H1 (cell line): ENCODE data around the gene SH3RF3. TPM values are rescaled to one million over a fixed set of nuclear protein-coding genes. Genes with fewer than 3 reads are reported as not detected.

Source experiments
- CTCF ChIA-PET: fragments of 300-600 bp; sonication (Branson Sonifier 250); formaldehyde crosslinking; loops from one replicate; lab custom pipeline; 2021; ENCODE audit not compliant: partially characterized antibody; lab: Charles Lee
- POLR2A ChIA-PET: fragments of 300-600 bp; sonication (Branson Sonifier 250); formaldehyde crosslinking; loops from one replicate; lab custom pipeline; 2021; ENCODE audit warnings: inconsistent platforms; ENCODE audit not compliant: partially characterized antibody; lab: Charles Lee
- DNase-seq, 2 experiments: peaks; one replicate each; pipeline versions ENCODE4 v3.0.0 to v3.0.0-alpha.2; 2010 to 2022; ENCODE audit warnings: low spot score in 2 of 2, low read depth in 1 of 2, mixed read lengths in 1 of 2
- FAIRE-seq: peaks from 2 replicates; lab custom pipeline; 2011; peaks lifted over from hg19 to GRCh38; lab: Jason Lieb, UNC
- H2AFZ ChIP-seq: 2 replicates; pipeline ENCODE4 v1.8.1; 2012; ENCODE audit warnings: low read length, inconsistent platforms
- H2AK5ac ChIP-seq: 2 replicates; pipeline ENCODE4 v1.6.1; 2013; ENCODE audit warnings: low read depth, low read length
- H2BK120ac ChIP-seq: replicated peaks from 2 replicates; pipeline ENCODE3; 2013; ENCODE audit warnings: low read depth, low read length, inconsistent platforms
- H2BK12ac ChIP-seq: 2 replicates; pipeline ENCODE4 v1.6.1; 2013; ENCODE audit warnings: low read depth, low read length
- H2BK15ac ChIP-seq: 2 replicates; pipeline ENCODE4 v1.6.1; 2013; ENCODE audit warnings: low read length
- H2BK20ac ChIP-seq: 2 replicates; pipeline ENCODE4 v1.6.1; 2013; ENCODE audit warnings: low read length
- H2BK5ac ChIP-seq: 2 replicates; pipeline ENCODE4 v1.6.1; 2013; ENCODE audit warnings: low read depth, low read length
- H3K14ac ChIP-seq: 2 replicates; pipeline ENCODE4 v1.6.1; 2013; ENCODE audit warnings: inconsistent platforms; ENCODE audit not compliant: insufficient read length
- H3K18ac ChIP-seq: 2 replicates; pipeline ENCODE4 v1.6.1; 2013; ENCODE audit warnings: low read length; ENCODE audit errors: extremely low read depth
- H3K23ac ChIP-seq: 2 replicates; pipeline ENCODE4 v1.6.1; 2013; ENCODE audit warnings: inconsistent platforms; ENCODE audit not compliant: insufficient read length
- H3K23me2 ChIP-seq: 2 replicates; pipeline ENCODE4 v1.6.1; 2013; ENCODE audit warnings: low read depth, low read length
- H3K27ac ChIP-seq: 2 replicates; pipeline ENCODE4 v1.6.1; 2011; ENCODE audit warnings: low read depth, low read length, inconsistent platforms
- H3K27me3 ChIP-seq, 4 experiments: replicated peaks in 1 of 4; 1 replicate in 1 of 4; 2 replicates in 3 of 4; pipeline versions ENCODE4 v1.6.1 to v1.8.1; 2011 to 2013; ENCODE audit warnings: low read length in 3 of 4, mild to moderate bottlenecking in 3 of 4, inconsistent platforms in 2 of 4, mixed read lengths in 2 of 4, moderate library complexity in 1 of 4; ENCODE audit not compliant: control insufficient read depth in 3 of 4, insufficient read depth in 3 of 4; ENCODE audit errors: extremely low read depth in 1 of 4
- H3K36me3 ChIP-seq, 4 experiments: 2 replicates each; pipeline versions ENCODE4 v1.6.1 to v1.8.1; 2011 to 2013; ENCODE audit warnings: mild to moderate bottlenecking in 4 of 4, low read length in 3 of 4, moderate library complexity in 2 of 4, control low read depth in 1 of 4, inconsistent platforms in 1 of 4; ENCODE audit not compliant: insufficient read depth in 4 of 4, control insufficient read depth in 2 of 4
- H3K4ac ChIP-seq: replicated peaks from 2 replicates; pipeline ENCODE3; 2013; ENCODE audit warnings: low read length, low read depth, mixed read lengths, inconsistent platforms; ENCODE audit not compliant: insufficient read length
- H3K4me1 ChIP-seq, 4 experiments: replicated peaks in 1 of 4; 1 replicate in 1 of 4; 2 replicates in 3 of 4; pipeline versions ENCODE4 v1.6.1 to v1.8.1; 2011 to 2013; ENCODE audit warnings: low read length in 3 of 4, inconsistent platforms in 2 of 4, mixed read lengths in 1 of 4; ENCODE audit not compliant: insufficient read depth in 4 of 4, control insufficient read depth in 3 of 4
- H3K4me2 ChIP-seq, 2 experiments: 2 replicates each; pipeline versions ENCODE4 v1.6.1 to v1.8.1; 2011 to 2013; ENCODE audit warnings: low read depth in 2 of 2, low read length in 2 of 2, control low read depth in 1 of 2, inconsistent platforms in 1 of 2, mild to moderate bottlenecking in 1 of 2; ENCODE audit not compliant: insufficient read depth in 1 of 2
- H3K4me3 ChIP-seq, 4 experiments: fragments of 200-600, 300-600 bp in 1 of 4; sonication (generic), shearing (Covaris generic), sonication (Bioruptor Twin) in 1 of 4; 2 replicates each; pipeline versions ENCODE4 v1.5.1 to v1.8.1; 2011 to 2016; ENCODE audit warnings: low read length in 4 of 4, low read depth in 3 of 4, control low read depth in 2 of 4, inconsistent platforms in 2 of 4, mild to moderate bottlenecking in 2 of 4, mixed read lengths in 1 of 4, moderate library complexity in 1 of 4; ENCODE audit not compliant: insufficient read depth in 2 of 4; ENCODE audit errors: extremely low read depth in 1 of 4
- H3K56ac ChIP-seq: replicated peaks from 2 replicates; pipeline ENCODE3; 2013; ENCODE audit warnings: low read depth, mild to moderate bottlenecking, mixed read lengths, low read length, inconsistent platforms; ENCODE audit not compliant: insufficient read length
- H3K79me1 ChIP-seq: 2 replicates; pipeline ENCODE4 v1.6.1; 2013; ENCODE audit warnings: low read depth, low read length, control low read depth
- H3K79me2 ChIP-seq, 2 experiments: 2 replicates each; pipeline versions ENCODE4 v1.6.1 to v1.8.1; 2012 to 2013; ENCODE audit warnings: low read length in 2 of 2, mild to moderate bottlenecking in 2 of 2, inconsistent platforms in 1 of 2; ENCODE audit not compliant: insufficient read depth in 2 of 2, control insufficient read depth in 1 of 2
- H3K9ac ChIP-seq, 4 experiments: replicated peaks in 1 of 4; 1 replicate in 1 of 4; 2 replicates in 3 of 4; pipeline versions ENCODE4 v1.6.1 to v1.8.1; 2011 to 2013; ENCODE audit warnings: low read depth in 3 of 4, low read length in 3 of 4, control low read depth in 2 of 4, mild to moderate bottlenecking in 2 of 4, moderate library complexity in 2 of 4, inconsistent platforms in 1 of 4; ENCODE audit errors: extremely low read depth in 1 of 4
- H3K9me3 ChIP-seq, 2 experiments: 2 replicates each; pipeline versions ENCODE4 v1.6.1 to v1.8.1; 2012 to 2013; ENCODE audit warnings: mild to moderate bottlenecking in 2 of 2, moderate library complexity in 2 of 2, control low read depth in 1 of 2, inconsistent platforms in 1 of 2, low read depth in 1 of 2, low read length in 1 of 2, mixed read lengths in 1 of 2; ENCODE audit not compliant: insufficient read depth in 2 of 2
- H4K20me1 ChIP-seq, 2 experiments: replicated peaks in 1 of 2; 2 replicates each; pipeline versions ENCODE3 to v1.8.1; 2011 to 2013; ENCODE audit warnings: inconsistent platforms in 2 of 2, low read length in 2 of 2, mild to moderate bottlenecking in 1 of 2; ENCODE audit not compliant: insufficient read depth in 2 of 2, control insufficient read depth in 1 of 2
- H4K5ac ChIP-seq: 2 replicates; pipeline ENCODE4 v1.6.1; 2013; ENCODE audit warnings: low read length, low read depth, mixed read lengths, inconsistent platforms; ENCODE audit not compliant: insufficient read length
- H4K8ac ChIP-seq: 2 replicates; pipeline ENCODE4 v1.8.0; 2013; ENCODE audit warnings: mild to moderate bottlenecking, moderate library complexity, low read length, inconsistent platforms; ENCODE audit not compliant: insufficient read depth; ENCODE audit errors: extremely low read depth
- H4K91ac ChIP-seq: replicated peaks from 2 replicates; pipeline ENCODE3; 2013; ENCODE audit warnings: low read length, mixed read lengths, inconsistent platforms; ENCODE audit not compliant: insufficient read length
- ASH2L ChIP-seq: fragments of 200-600, 300-600 bp; sonication (generic); IDR thresholded peaks from one replicate; pipeline ENCODE4 v1.7.1; 2017; ENCODE audit warnings: low read length
- BACH1 ChIP-seq: IDR thresholded peaks from 2 replicates; pipeline ENCODE4 v1.6.1; 2012; ENCODE audit warnings: low read length, improper control_type of control experiment
- CHD2 ChIP-seq: IDR thresholded peaks from 2 replicates; pipeline ENCODE4 v1.6.1; 2012; ENCODE audit warnings: low read length, improper control_type of control experiment
- EGR1 ChIP-seq: IDR thresholded peaks from 2 replicates; pipeline ENCODE4 v1.6.1; 2011; ENCODE audit warnings: low read depth, low read length, borderline replicate concordance
- GTF2F1 ChIP-seq: IDR thresholded peaks from 2 replicates; pipeline ENCODE4 v1.6.1; 2012; ENCODE audit warnings: low read depth, low read length, improper control_type of control experiment, borderline replicate concordance
- KDM1A ChIP-seq: fragments of 200-600, 300-600 bp; sonication (generic); IDR thresholded peaks from 2 replicates; pipeline ENCODE4 v1.7.1; 2016; ENCODE audit warnings: mild to moderate bottlenecking, low read length, borderline replicate concordance
- KDM5A ChIP-seq: fragments of 200-600 bp; IDR thresholded peaks from 2 replicates; pipeline ENCODE4 v1.7.1; 2012; ENCODE audit warnings: mild to moderate bottlenecking, low read length, inconsistent platforms, mixed read lengths
- MAFK ChIP-seq: IDR thresholded peaks from 2 replicates; pipeline ENCODE4 v1.6.1; 2012; ENCODE audit warnings: low read depth, mild to moderate bottlenecking, improper control_type of control experiment, low read length
- RBBP5 ChIP-seq: IDR thresholded peaks from 2 replicates; pipeline ENCODE4 v1.7.1; 2012; ENCODE audit warnings: low read depth, mild to moderate bottlenecking, inconsistent platforms, low read length, moderate library complexity, borderline replicate concordance
- SAP30 ChIP-seq: fragments of 300-600 bp; sonication (generic); IDR thresholded peaks from 2 replicates; pipeline ENCODE4 v1.7.1; 2012; ENCODE audit warnings: low read length, moderate library complexity, mild to moderate bottlenecking, inconsistent platforms; ENCODE audit not compliant: insufficient read depth, insufficient replicate concordance
- WGBS, 2 experiments: shearing (Covaris generic) in 1 of 2; methylation state at CpG; one replicate each; pipeline versions ENCODE4 v1.1.6 to v1.1.7; 2013 to 2015; ENCODE audit warnings: low lambda C conversion rate in 2 of 2, mixed read lengths in 2 of 2, inconsistent platforms in 1 of 2, low coverage in 1 of 2, missing lambda C conversion rate in 1 of 2; ENCODE audit not compliant: insufficient replicate concordance in 2 of 2, insufficient coverage in 1 of 2, insufficient read length in 1 of 2; ENCODE audit errors: extremely low coverage in 1 of 2, missing lambda C conversion rate in 1 of 2; 5-methylcytosine and 5-hydroxymethylcytosine counted together
- polyA plus RNA-seq, 7 experiments: library from polyadenylated mRNA; depleted of rRNA in 3 of 7; stranded (reverse) in 5 of 7; unstranded in 2 of 7; fragments of >200 nt in 5 of 7; fragments of 200-250 nt in 2 of 7; gene quantifications; 1 replicate in 5 of 7; 2 replicates in 1 of 7; 4 replicates in 1 of 7; pipeline versions ENCODE4 v1.2.1 to v1.2.3, GENCODE V29; 2011 to 2013; ENCODE audit warnings: missing spikeins in 2 of 7, mixed read lengths in 2 of 7
- total RNA-seq: library from RNA; stranded (reverse); fragmentation: NEBNext Ultra II Directional; extraction: Animal tissue kit (Norgen Biotek cat#: 25700); gene quantifications from 2 replicates; pipeline ENCODE4 v1.2.1, GENCODE V29; 2021

Gene SH3RF3
- total and polyA plus RNA-seq, 2 of the 8 experiments (the other 6 are each of a cell fraction or from before 2014, with no cell fraction given), result 0.11 to 0.65 TPM

DNA sequence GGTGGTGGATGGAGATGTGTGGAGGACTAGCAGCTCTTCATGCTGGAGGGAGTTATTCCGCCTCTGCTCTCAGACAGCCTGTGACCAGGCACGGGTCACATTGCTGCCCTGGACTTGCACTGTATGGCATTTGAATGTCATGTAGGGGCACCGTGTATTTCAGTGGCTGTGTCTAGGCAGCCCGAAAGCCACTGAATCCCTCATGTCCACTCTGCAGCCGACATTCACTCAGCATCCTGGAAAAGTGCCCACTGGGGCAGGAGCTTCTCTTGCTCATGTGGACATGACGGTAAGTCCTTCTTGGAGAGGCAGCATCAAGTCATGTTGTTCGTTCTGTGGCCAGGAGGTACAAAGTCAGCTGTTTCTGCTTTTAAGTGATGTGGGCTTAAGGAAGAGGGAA lies 127.9 kb downstream of the SH3RF3 start:
- no peak for FAIRE-seq
- no peak overlapping the region for H3K9ac ChIP-seq
- ChIA-PET POLR2A (no interaction called here), CTCF (interaction anchor here (0.7 to 1.3 kb wide), 5 partner anchors 9 to 810 kb away, joined by 3 read pairs; no protein-coding TSS in a partner anchor)
- no peak overlapping the region for H3K14ac ChIP-seq
- H4K8ac ChIP-seq, result no peak overlapping the region
- WGBS, 2 experiments, result 89% methylated on average over 7 of the region's 7 CpGs; no CpG with 5 or more reads in 1 of the 2 experiments
- H4K20me1 ChIP-seq, result peaks cover 0 to 2% of the 10 kb centered on the region in 2 experiments
- H3K79me2 ChIP-seq, result no peaks in the 10 kb centered on the region
- no peak overlapping the region for H3K27ac ChIP-seq
- H3K27me3 ChIP-seq, result no peaks in the 10 kb centered on the region
- no peak overlapping the region for H3K4ac ChIP-seq
- H3K79me1 ChIP-seq, result no peaks in the 10 kb centered on the region
- no peak overlapping the region for H3K4me2 ChIP-seq
- H2AFZ ChIP-seq, result no peak overlapping the region
- H3K18ac ChIP-seq, result no peak overlapping the region
- no peak for TF ChIP-seq EGR1
- no peak for TF ChIP-seq BACH1
- no peak for TF ChIP-seq CHD2
- TF ChIP-seq KDM5A, result no peak
- no peak for TF ChIP-seq RBBP5
- TF ChIP-seq GTF2F1, result no peak
- no peak for TF ChIP-seq SAP30
- no peak for TF ChIP-seq KDM1A
- TF ChIP-seq MAFK, result no peak
- no peak for TF ChIP-seq ASH2L
- H3K4me3 ChIP-seq, result no peak overlapping the region
- no peak for DNase-seq
- H2AK5ac ChIP-seq, result 0 out of 2 replicates have a peak overlapping the region, but pooled peaks have one; percentile 60
- H2BK12ac ChIP-seq, result no peak overlapping the region
- no peaks in the 10 kb centered on the region for H3K23me2 ChIP-seq
- H4K91ac ChIP-seq, result no peak overlapping the region
- no peaks in the 10 kb centered on the region for H3K4me1 ChIP-seq
- H2BK15ac ChIP-seq, result no peak overlapping the region
- H3K36me3 ChIP-seq, result no peaks in the 10 kb centered on the region
- no peak overlapping the region for H2BK20ac ChIP-seq
- H3K23ac ChIP-seq, result no peak overlapping the region
- H3K9me3 ChIP-seq, result no peaks in the 10 kb centered on the region
- no peak overlapping the region for H4K5ac ChIP-seq
- H3K56ac ChIP-seq, result no peak overlapping the region
- H2BK5ac ChIP-seq, result no peak overlapping the region
- no peak overlapping the region for H2BK120ac ChIP-seq
